Cardiac fibroblast (primary cell): Measurements from ENCODE around the gene HOXB7.

Source experiments
- DNase-seq, 2 donors: peaks; one replicate each; pipeline versions ENCODE4 v3.0.0 to v3.0.0-alpha.2; 2010; ENCODE audit warnings: low read depth in 2 of 2
- H3K4me3 ChIP-seq, 2 donors: replicated peaks in 1 of 2; 1 replicate in 1 of 2; 2 replicates in 1 of 2; pipeline ENCODE4 v1.5.1; 2011; ENCODE audit warnings: low read depth in 2 of 2, low read length in 2 of 2, mild to moderate bottlenecking in 2 of 2, moderate library complexity in 1 of 2
- TF ChIP-seq, protein P1 (sequence below): IDR thresholded peaks from one replicate; pipeline ENCODE4 v1.5.1; 2011; ENCODE audit warnings: low read depth, mild to moderate bottlenecking, low read length, inconsistent platforms

HOXB7 gene

DNA sequence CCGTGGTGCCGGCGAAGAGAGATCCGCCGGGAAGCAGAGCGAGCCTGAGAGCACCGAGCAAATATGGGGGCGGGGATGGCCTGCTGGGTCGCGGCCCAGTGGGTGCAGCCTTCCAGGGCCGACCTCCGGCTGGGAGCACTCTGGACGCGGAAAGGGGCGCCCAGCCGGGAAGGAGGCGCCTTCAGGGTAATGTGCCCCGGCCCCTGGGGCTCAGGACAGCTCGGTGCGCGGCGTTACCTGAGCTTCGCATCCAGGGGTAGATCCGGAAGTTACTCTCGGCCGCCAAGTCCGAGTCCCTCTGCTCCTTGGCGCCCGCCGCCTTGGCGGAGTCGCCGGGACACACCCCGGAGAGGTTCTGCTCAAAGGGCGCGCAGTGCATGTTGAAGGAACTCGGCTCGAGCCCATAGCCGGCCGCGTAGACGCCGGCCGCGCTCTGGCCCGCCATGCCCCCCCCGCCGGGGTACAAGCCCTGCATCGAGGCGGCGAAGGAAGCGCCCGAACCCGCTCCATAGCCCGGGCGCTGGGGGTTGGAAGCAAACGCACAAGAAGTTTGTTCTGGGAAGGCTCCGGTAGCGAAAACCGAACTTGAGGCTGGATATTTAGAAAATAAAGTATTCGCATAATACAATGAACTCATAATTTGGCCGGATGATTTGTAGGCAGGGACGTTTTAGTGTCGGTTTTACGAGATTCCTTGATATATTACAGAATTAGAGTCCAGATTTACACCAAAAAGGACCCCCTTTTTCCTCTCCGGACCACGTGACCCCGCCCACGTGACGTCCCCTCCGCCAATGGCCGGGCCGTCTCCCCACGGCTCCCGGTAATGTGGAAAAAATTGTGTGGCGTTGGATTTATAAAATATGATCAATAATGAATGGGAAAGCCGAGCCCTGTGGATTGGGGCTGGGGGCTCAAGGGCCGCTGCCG lies at the start of gene HOXB7:
Gene HOXB7 (minus strand): TSS at position 736 of the 930 bp plus-strand sequence. CDS start 99 bp downstream, at position 637.
- H3K4me3 ChIP-seq = peak within 1 kb of the TSS in 1 of 2 donors; percentile 21
- no peak for DNase-seq
- TF ChIP-seq, protein P1, sequence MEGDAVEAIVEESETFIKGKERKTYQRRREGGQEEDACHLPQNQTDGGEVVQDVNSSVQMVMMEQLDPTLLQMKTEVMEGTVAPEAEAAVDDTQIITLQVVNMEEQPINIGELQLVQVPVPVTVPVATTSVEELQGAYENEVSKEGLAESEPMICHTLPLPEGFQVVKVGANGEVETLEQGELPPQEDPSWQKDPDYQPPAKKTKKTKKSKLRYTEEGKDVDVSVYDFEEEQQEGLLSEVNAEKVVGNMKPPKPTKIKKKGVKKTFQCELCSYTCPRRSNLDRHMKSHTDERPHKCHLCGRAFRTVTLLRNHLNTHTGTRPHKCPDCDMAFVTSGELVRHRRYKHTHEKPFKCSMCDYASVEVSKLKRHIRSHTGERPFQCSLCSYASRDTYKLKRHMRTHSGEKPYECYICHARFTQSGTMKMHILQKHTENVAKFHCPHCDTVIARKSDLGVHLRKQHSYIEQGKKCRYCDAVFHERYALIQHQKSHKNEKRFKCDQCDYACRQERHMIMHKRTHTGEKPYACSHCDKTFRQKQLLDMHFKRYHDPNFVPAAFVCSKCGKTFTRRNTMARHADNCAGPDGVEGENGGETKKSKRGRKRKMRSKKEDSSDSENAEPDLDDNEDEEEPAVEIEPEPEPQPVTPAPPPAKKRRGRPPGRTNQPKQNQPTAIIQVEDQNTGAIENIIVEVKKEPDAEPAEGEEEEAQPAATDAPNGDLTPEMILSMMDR = no peak

DNA sequence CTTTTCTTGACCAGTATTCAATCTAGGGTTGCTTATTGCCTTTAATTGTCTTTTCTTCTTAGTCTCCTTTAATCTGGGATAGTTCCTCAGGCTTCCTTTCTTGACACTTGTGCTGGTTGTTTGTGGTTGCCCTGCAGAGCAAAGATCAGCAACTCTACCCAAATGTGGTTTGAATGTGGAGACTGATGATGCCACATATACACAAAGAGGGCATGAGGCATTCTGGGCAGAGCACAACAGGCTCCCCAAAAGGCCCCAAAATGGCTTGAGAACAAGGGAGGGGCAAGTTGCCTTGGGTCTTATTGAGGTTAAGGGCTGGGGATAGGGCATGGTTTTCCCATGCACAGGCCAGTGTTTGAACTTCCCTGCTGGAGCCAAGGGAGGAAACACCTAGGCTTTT lies 45.1 kb upstream of the HOXB7 start:
- DNase-seq = no peak
- TF ChIP-seq, protein P1 = no peak

GRCh38 chr17:48649741-48650140 lies 38.9 kb upstream of the HOXB7 start:
- no peak overlapping the region for H3K4me3 ChIP-seq
- TF ChIP-seq, protein P1 = no peak
- DNase-seq = no peak

More for the DNA sequence above, 45.1 kb upstream of the HOXB7 start:
- H3K4me3 ChIP-seq = no peak overlapping the region

GRCh38 chr17:48647963-48648245 lies 37.1 kb upstream of the HOXB7 start:
- TF ChIP-seq, protein P1 = no peak
- no peak for DNase-seq
- H3K4me3 ChIP-seq = no peak overlapping the region

DNA sequence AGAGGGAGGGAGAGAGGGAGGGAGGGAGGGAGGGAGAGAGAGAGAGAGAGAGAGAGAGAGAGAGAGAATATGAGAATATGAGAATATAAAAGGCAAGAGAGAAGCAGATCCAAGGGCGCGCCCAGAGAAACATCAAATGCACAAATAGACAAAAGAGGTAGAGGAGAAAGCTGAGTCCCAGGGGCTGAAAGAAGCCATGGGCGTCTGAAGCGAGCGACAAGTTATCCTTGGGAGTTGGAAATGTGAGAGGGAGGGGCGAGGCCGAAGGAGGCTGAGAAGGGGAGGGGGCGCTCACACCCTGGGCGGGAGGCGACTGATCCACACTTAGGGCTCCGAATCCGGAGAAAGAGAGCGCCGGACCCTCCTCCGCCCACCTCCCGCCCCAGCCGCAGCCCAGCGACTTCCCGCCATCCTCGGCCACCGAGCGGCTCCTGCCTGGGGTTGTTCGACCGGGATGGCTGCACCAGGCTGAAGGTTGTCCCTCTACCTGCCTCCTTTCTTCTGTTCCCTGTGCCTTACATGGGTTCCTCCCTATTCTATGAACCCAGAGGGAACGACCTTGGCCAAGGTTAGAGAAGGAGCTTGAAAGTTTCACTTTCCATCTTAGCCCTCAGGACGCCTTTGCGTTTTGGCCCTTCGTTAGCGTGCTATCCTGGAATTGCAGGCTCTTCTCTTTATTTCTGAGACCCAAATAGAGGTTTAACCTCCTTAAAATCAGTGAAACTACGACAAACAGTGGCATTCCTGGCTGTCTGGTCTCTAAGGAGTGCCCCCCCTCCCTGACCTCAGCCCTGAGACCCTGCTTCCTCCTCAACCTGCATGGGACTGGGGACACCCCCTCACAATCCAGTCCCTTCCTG lies 36.5 kb upstream of the HOXB7 start:
- DNase-seq = no peak
- TF ChIP-seq, protein P1 = no peak

DNA sequence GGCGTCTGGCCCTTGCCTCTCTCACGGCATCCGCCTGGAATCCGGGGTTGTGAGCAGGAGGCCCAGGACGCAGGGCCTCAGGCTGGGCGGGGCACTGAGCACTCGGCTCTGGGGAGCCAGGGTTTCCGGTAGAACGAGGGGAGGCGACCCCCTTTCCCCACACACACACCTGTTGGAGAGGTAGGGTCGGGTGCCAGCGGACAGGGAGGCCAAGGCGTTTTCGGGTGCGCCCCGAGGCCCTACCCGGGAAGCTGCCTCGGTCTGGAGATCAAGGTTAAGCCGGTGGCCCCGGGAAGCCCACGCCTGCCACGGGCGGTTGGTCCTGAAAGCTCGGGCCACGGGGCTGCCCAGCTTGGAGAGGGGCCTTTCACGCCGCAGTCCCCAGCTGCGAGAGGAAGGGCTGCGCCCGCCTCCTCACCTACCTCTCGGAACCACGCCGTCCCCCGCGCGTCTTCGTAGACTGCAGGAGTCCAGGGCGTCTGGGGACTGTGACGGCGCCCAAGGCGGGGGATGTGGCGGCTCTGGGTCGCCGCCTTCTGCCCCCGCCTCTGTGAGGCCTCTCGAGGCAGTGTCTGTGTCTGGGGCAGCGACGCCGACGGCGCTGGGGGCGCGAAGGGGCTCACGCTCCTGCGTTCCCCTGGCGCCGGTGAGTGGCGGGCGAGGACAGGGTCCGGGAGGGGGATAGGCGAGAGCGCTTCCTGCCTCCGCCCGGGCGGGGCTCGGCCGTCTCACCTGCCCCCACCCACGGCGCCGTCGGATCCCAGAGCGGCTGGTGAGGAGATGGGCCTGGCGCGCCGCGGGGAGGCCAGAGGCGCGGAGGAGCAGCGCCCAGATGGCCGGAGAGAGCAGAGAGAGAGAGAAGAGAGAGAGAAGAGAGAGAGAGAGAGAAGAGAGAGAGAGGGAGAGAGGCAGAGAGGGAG lies 35.6 kb upstream of the HOXB7 start:
- TF ChIP-seq, protein P1 = no peak
- H3K4me3 ChIP-seq = no peak overlapping the region
- DNase-seq = no peak

More for the DNA sequence above, 36.5 kb upstream of the HOXB7 start:
- peak overlapping the region; percentile 33 to 44 for H3K4me3 ChIP-seq
